HTR-8/SVneo (cell line): ENCODE measurements around the gene CXCL16.
A peak's percentile ranks its signal among the peaks of the same experiment; 100 is the strongest.
"Not testable (repeated sequence)": the region's sequence is repeated elsewhere in the genome, so short reads cannot be mapped to it uniquely, and the experiment has no call there.

Source experiments
- DNase-seq: peaks from one replicate; pipeline ENCODE4 v3.0.0; 2011; ENCODE audit warnings: low spot score, mixed read lengths; ENCODE audit not compliant: insufficient read length
- FAIRE-seq: peaks from 2 replicates; lab custom pipeline; 2011; peaks lifted over from hg19 to GRCh38; lab: Jason Lieb, UNC

CXCL16 gene

DNA sequence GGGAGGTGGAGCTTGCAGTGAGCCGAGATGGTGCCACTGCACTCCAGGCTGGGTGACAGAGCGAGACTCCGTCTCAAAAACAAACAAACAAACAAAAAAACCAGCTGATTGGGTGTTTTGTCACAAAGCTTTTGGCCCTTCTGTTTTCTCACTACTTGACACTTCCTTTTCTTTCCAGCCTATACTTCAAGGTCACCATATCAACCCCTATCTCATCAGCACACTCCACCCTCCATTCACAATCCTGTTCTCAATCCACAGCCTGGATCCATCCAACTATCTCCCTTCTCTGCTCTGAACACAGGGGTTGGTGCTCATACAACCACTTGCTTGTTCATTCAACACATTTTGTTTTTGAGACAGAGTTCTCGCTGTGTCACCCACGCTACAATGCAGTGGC is 15.1 kb downstream of the CXCL16 start:
- FAIRE-seq (no peak), DNase-seq (no peak)

DNA sequence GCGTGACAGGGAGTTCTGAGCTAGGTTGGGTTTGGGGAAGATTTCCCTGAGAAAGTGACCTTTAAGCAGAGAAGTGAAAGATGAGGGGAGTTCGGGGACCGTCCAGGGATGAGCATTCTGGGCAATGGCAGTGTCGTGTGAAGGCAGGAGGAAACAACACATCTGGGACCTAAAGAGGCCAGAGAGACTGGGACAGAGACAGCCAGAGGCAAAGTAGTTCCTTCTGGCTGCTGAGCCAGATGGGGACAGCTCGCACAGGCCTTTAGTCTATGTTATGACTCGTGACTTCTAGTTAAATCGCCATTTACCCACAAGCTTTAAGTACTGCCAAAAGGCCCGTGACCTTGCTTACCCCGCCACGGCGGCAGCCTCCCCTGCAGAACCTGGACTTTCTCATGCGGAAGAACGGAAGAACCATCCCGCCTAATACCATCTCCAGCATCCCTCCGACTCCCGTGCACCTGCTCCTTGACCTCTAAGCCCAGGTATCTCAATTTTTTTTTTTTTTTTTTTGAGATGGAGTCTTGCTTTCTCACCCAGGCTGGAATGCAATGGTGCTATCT is 17.0 kb downstream of the CXCL16 start:
- no peak for FAIRE-seq
- DNase-seq, result no peak

DNA sequence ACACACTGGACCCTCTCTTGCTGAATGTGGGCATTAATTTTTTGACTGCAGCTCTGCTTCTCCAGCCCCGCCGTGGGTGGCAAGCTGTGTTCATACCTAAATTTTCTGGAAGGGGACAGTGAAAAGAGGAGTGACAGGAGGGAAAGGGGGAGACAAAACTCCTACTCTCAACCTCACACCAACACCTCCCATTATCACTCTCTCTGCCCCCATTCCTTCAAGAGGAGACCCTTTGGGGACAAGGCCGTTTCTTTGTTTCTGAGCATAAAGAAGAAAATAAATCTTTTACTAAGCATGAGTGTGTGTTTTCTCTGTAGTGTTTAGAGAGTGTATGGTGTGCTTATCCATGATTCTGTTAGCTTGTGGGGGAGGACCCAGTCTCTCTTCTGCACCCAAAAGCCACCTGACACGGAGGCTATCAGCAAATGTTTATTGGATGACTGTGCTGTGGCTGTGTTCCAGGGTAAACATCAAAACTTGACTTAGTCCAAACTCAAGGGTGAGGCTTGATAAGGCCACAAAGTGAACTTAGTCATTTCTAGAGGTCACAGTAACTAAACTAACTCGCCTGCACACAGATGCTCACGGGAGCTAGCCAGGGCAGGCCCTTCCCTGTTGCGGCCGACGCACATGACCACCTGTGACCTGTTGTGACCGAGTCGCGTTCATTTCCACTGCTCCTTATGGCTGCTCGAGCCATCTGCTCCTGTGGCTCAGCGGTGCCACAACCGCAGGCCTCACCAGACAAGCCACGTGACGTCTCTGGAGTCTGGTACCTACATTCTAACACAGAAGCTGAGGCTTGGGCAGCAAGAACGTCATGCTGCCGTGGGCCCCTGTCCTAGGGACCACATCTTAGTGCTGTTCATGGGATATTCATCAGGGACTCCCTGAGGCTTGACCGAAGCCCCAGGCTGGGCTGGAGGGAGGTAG is 18.3 kb downstream of the CXCL16 start:
- FAIRE-seq (peak; percentile 85), DNase-seq (no peak)

DNA sequence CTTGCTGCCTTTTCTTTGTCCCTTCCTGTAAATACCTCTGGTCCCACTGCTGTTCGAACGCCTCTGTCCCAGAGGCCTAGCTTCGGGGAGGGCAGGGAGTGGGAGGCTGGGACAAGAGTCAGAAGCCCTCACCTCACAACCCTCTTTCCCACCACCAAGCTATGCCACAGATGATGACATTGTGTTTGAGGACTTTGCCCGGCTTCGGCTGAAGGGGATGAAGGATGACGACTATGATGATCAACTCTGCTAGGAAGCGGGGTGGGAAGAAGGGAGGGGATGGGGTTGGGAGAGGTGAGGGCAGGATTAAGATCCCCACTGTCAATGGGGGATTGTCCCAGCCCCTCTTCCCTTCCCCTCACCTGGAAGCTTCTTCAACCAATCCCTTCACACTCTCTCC is 18.9 kb downstream of the CXCL16 start:
- DNase-seq, result no peak
- FAIRE-seq, result peak; percentile 68

DNA sequence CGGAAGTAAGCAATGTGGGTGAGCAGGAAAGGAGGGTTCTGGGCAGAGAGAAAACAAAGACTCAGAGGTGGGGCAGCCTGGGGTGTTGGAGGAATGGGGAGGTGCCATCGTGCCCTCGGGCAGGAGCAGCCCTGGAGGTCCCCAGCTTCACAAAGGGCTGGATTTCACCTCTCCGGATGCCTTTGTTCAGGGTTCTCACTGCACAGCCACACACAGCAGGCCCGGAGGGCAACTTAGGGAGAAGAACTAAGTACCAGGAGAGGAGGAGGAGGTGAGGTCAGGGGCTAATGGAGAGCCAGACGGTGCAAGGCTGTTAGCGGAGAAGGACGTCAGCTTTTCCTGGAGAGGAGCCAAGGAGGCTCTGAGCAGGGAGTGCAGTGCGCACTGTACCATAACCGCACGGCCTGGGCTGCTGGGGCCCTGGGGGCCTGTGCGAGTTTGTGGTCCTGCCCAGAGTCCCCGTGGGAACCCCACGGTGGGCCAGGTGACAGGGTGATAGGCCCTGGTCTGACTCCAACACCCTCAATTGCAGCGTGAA is 20.0 kb downstream of the CXCL16 start:
- DNase-seq, result no peak
- FAIRE-seq, result no peak

DNA sequence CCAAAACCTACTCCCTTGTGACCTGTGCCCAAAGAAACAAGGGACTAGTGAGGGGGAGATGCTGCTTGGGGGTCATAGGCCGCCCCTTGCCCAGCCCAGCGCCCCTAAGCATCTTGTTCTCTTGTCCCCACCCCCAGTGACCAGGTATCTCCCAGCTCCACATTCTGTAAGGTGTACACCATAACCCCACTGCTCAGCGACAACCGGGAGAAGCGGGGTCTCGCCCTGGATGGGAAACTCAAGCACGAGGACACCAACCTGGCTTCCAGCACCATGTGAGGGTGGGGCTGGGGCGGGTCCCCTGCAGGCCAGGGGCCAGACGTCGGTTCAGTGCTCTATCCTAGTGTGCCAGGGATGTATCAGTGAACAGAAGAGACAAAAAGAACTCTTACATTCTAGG is 20.6 kb downstream of the CXCL16 start:
- DNase-seq (no peak), FAIRE-seq (no peak)

DNA sequence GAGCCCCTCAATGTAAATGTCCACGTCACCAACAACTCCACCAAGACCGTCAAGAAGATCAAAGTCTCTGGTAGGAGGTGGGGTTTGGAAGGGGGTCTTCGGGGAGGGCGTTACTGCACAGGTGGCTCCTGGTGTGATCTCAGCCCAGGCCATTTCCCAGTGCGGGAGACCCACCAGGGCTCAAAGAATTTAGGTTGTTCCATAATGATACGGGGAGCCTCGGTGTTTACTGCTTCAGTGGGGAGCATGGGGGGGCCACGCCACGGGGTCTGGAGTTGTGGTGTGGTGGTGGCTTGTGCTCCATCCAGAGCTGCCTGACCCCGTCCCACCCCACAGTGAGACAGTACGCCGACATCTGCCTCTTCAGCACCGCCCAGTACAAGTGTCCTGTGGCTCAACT is 21.5 kb downstream of the CXCL16 start:
- no peak for DNase-seq

DNA sequence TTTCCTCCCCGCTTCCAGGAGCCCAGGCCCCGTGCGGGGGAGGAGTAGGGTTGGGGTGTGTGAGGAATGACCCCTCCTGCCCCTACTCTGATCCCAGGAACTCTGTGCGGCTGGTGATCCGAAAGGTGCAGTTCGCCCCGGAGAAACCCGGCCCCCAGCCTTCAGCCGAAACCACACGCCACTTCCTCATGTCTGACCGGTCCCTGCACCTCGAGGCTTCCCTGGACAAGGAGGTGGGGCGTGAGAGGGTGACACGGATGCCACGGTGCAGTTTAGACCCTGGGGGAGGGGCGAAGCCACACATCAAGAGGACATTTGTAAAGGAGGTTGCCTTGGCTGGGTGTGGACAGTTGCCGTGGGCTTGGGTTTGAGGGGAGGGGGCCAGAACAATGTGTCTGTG is 21.9 kb downstream of the CXCL16 start:
- DNase-seq (no peak), FAIRE-seq (no peak)

More for the DNA sequence above, 21.5 kb downstream of the CXCL16 start:
- no peak for FAIRE-seq

DNA sequence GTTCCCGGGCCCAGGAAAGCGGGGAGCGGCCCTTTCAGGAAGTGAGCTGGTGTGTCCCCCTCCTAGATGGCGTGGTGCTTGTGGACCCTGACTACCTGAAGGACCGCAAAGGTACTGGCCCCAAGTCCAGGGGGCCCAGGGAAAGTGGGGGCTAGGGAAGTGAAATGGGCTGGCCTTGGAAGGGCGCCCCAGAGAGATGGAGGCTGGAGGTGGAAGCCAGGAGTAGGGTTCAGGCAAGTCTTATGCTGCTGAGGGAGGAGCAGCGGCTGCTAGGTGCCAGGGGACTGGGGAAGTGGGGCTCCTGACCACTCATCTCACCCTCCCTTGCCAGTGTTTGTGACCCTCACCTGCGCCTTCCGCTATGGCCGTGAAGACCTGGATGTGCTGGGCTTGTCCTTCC is 23.6 kb downstream of the CXCL16 start:
- DNase-seq, result no peak
- no peak for FAIRE-seq

DNA sequence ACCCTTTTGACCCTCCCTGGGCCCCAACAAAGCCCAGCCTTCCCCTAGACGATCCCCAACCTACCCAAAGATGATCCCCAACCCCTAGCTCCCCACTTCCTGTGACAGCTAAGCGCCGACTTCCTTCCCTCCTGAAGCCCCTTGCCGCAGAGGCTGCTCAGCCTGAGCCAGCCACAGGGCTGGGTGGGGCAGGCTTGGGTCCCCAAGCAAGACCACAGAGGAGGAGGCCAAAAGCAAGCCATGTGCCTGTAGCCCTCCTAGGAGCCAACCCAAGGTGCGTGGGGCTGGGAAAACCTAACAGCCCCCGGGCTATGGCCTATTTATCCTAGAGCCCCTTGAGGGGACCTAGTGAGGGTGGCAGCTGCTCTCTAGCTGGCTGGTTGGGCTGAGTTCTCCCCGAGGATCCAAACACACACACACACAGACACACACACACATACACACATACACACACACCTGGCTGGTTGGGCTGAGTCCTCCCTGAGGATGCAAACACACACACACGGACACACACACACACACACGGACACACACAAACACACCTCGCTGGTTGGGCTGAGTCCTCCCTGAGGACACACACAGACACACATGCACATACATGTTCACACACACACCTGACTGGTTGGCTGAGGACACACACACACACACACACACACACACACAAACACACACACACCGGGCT is 24.5 kb downstream of the CXCL16 start:
- FAIRE-seq, result peak; percentile 78
- no peak for DNase-seq

DNA sequence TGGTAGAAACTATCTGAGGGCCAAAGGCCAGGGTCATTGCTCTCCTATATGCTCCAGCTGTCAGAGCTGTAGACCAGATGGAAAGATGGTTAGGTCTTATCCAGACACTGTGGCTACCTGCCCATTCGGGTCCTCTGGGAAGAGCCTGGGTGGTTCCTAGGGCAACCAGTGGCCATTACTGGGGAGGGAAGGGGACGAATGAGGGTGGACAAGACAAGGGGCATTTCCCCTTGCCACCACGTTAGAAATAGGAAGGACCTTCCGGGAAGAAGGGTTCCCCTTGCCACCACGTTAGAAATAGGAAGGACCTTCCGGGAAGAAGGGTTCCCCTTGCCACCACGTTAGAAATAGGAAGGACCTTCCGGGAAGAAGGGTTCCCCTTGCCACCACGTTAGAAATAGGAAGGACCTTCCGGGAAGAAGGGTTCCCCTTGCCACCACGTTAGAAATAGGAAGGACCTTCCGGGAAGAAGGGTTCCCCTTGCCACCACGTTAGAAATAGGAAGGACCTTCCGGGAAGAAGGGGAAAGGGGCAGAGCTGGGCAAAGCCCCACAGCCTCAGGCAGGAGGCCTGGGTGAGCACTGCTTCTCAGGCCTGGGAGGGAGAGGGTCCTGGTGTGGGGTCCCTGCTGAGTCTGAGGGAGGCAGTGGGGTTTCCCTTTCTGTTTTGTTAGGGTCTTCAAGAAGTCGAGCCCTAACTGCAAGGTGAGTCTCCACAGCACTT is 25.2 kb downstream of the CXCL16 start:
- not testable (repeated sequence) for FAIRE-seq, DNase-seq

DNA sequence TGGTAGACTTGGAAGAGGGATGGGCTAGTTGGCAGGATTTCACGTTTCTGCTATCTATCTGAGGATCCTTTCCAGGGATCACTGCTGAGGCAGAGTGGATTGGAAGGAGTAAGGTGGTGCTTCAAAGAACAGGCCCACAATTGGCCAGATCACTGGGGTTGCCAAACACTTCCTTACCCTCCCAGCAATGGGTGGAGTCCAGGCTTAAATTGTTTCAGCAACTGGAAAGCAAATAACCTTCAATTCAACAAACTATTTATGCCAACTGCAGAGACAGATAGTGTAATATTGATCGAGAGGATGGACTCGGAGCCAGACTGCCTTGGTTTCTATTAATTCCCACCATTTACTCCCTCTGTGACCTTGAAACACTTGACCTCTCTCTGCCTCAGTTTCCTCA is 27.2 kb downstream of the CXCL16 start:
- no peak for DNase-seq
- FAIRE-seq, result no peak

DNA sequence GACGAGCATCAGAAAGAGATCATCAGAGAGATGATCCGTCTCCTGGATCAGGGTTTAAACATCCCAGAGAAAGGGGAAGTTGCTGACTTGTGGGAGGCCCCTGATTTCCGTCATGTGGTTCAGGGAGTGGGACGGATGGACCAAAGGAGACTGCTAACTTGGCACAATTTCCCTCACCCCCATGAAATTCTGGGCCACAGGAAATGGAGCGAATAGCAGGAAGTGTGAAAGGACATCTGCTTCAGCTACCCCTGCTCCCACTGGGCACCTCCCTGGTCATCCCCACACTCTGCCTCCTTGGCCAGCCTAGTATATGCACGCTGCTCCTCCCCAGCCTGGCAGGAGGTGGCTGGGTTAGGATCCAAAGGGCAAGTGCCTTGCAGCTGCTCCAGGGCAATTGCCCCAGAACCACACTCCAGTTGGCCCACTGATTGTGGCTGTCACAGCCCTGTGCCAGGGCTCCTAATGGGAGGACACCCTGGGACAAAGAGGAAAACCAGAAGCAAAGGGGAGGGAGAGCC is 28.0 kb downstream of the CXCL16 start:
- no peak for FAIRE-seq
- DNase-seq, result no peak

DNA sequence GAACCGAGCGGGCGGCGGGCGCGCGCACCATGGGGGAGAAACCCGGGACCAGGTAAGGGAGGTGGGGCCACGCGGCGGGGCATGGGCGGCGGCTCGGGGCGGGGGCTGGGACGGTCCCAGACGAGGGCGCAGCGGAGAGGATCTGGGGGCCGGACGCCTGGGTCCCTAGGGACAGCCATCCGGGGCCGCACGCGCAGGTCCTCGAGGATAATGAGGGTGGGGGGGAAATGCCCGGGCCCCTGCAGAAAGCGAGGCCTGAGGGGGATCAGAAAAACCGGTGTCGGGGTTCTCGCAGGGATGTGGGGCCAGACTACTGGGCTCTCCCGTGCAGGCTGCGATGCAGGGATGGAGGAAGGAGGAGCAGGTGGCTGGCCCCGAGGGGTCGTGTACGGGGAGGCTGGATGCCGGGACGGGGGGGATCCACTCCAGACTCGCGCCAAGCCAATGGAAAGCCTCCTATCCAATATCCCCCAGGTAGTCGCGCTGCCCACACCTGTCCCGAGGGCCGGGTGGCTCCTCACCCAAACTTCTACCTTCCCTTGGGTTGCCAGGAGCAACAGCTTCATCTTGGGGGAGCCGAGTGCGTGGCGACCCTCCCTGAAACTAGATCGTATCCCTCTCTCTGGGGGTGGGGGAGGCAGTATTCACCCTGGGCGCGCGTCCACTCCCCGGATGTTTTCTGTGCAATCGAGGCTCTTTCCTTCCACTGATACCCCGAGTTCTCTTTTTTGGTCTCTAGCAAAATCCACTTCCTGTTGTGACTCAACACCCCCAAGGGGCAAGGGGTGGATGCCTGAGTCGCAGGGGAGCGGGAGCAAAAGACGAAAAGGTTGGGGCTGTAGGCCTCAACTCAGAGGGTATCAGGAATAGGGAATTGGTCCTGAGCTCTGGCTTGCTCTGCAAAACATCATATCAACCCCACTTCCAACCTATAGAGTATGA is 28.8 kb downstream of the CXCL16 start:
- FAIRE-seq, result no peak

DNA sequence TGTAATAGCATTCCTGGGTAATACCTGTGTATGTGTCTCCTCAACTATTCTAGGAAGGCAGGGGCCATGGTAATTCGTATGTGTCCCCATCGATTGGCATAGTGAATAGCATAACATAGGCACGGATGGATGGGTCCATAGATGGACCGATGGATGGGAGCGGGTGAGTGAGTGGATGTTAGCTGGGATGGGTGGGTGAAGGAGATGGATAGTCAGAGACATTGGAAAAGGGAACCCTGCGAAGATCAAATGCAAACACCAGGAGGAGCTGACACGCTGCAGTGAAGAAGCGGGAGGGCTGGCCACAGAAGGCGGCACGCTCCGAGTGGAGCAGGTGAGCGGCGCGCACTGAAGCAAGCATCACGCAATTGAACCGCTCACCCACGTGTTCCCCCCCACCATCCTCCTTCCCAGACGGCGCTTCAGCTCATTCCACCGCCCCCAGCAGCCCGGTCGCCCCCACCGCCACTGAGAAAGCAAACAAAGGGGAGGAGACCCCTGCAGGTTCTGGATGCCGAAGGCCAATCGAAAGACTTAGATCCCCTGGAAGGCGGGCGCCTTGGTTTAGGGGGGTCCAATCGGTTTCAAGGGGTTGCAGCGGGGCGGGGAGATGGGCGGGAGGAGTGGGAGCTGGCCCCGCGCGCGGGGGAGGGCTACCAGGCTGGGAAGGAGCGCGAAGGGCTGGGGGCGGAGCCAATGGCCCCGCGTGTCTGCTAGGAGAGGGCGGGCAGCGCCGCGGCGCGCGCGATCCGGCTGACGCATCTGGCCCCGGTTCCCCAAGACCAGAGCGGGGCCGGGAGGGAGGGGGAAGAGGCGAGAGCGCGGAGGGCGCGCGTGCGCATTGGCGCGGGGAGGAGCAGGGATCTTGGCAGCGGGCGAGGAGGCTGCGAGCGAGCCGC is 29.7 kb downstream of the CXCL16 start, which contains the start of gene ARRB2:
Gene ARRB2, plus strand, starts transcription at position 839 of the 899 bp plus-strand sequence. CDS start 90 bp downstream, outside the sequence.
- FAIRE-seq, result peak; percentile 99
- DNase-seq, result peak; percentile 98

More for the DNA sequence above, 28.8 kb downstream of the CXCL16 start:
- DNase-seq, result no peak

DNA sequence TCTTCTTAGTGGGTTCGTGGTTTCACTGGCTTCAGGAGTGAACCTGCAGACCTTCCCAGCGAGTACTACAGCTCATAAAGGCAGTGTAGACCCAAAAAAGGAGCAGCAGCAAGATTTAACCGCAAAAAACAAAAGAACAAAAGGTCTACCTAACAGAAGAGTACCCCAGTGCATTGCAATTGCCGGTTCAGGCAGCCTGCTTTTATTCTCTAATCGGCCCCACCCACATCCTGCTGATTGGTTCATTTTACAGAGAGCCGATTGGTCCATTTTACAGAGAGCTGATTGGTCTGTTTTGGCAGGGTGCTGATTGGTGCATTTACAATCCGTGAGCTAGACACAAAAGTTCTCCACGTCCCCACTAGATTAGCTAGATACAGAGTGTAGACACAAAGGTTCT is 31.3 kb downstream of the CXCL16 start:
- FAIRE-seq (no peak), DNase-seq (no peak)

DNA sequence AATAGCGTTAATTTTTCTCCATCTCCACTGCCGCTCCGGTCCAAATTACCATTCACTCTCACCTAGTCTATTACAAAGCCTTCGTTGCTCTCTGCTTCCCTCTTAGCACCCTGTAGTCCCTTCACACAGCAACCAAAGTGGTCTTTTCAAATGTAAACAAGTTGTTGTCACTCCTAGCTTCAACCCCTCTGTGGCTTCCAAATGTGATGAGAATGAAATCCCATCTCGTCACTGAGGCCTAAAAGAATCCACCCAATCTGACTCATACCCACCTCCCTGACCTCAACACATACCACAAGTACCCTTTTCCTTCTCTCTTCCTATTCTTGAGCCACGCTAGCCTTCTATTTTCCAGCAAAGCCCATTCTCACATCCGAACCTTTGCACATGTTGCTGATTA is 33.6 kb downstream of the CXCL16 start:
- DNase-seq, result no peak
- FAIRE-seq, result peak; percentile 58

DNA sequence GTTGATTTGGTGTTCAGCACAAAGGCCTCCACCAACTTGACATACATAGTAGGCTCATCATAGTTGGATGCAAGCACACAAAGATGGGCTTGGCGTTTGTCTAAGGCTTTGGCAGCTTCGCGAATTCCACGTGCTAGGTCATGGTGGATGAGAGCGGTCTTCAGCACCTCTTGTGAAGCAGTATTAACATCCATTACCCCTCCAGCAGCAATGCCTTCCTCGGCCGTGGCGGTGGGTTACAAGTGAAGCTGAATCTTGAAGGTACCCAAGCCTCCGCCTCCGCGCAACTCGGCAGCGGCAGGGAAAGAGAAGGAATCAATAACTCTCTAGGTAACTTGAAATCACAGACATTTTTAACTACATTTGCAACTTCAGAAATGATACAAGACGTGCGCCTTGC is 34.7 kb downstream of the CXCL16 start:
- FAIRE-seq (peak; percentile 31), DNase-seq (no peak)
